ENCODE measurements around the gene FNDC3B.

FNDC3B gene

GRCh38 chr3:172054115-172054764 lies 14.9 kb downstream of the FNDC3B start:
- H3K4me3 ChIP-seq (ENCODE audit: low read depth, low read length) = no peak overlapping the region
- DNase-seq (ENCODE audit: low read depth) = no peak
- no peak for TF ChIP-seq CTCF (IDR thresholded peaks at IDR 0.05; ENCODE audit: insufficient read depth, low read depth, low read length, missing control alignments)

- TF ChIP-seq CTCF (IDR thresholded peaks at IDR 0.05; ENCODE audit: insufficient read depth, low read depth, low read length, missing control alignments) = no peak
- no peak overlapping the region for H3K4me3 ChIP-seq (ENCODE audit: low read depth, low read length)
Measured at GRCh38 chr3:172056416-172056815, 17.0 kb downstream of the FNDC3B start.

GRCh38 chr3:172057059-172057458 lies 17.7 kb downstream of the FNDC3B start:
- no peak for TF ChIP-seq CTCF (IDR thresholded peaks at IDR 0.05; ENCODE audit: insufficient read depth, low read depth, low read length, missing control alignments)
- H3K4me3 ChIP-seq (ENCODE audit: low read depth, low read length) = no peak overlapping the region
- no peak for DNase-seq (ENCODE audit: low read depth)

More at GRCh38 chr3:172056416-172056815, 17.0 kb downstream of the FNDC3B start:
- DNase-seq (ENCODE audit: low read depth) = no peak

GRCh38 chr3:172057624-172058327 lies 18.4 kb downstream of the FNDC3B start:
- no peak for DNase-seq (ENCODE audit: low read depth)

GRCh38 chr3:172059532-172059931 lies 20.2 kb downstream of the FNDC3B start:
- DNase-seq (ENCODE audit: low read depth) = no peak
- TF ChIP-seq CTCF (IDR thresholded peaks at IDR 0.05; ENCODE audit: insufficient read depth, low read depth, low read length, missing control alignments) = no peak
- no peak overlapping the region for H3K4me3 ChIP-seq (ENCODE audit: low read depth, low read length)

More at GRCh38 chr3:172057624-172058327, 18.4 kb downstream of the FNDC3B start:
- no peak for TF ChIP-seq CTCF (IDR thresholded peaks at IDR 0.05; ENCODE audit: insufficient read depth, low read depth, low read length, missing control alignments)
- H3K4me3 ChIP-seq (ENCODE audit: low read depth, low read length) = no peak overlapping the region

GRCh38 chr3:172060234-172060633 lies 20.9 kb downstream of the FNDC3B start:
- no peak overlapping the region for H3K4me3 ChIP-seq (ENCODE audit: low read depth, low read length)
- no peak for DNase-seq (ENCODE audit: low read depth)
- no peak for TF ChIP-seq CTCF (IDR thresholded peaks at IDR 0.05; ENCODE audit: insufficient read depth, low read depth, low read length, missing control alignments)
